OCI-LY1 (cell line): ENCODE results near the gene NRP2.

Experiments used
- EZH2 ChIP-seq: fragments of 200-600 bp; sonication (generic), shearing (Covaris generic); IDR thresholded peaks from 2 replicates; pipeline ENCODE4 v1.8.0; 2017; ENCODE audit warnings: borderline replicate concordance, mixed run types, mild to moderate bottlenecking, antibody characterized with exemption, low read length, moderate library complexity, mixed read lengths
- TF ChIP-seq, protein P1 (sequence below): fragments of 200-600 bp; sonication (generic), shearing (Covaris generic); IDR thresholded peaks from 2 replicates; pipeline ENCODE4 v1.5.1; 2017; ENCODE audit warnings: mild to moderate bottlenecking, antibody characterized with exemption, low read length, moderate library complexity, mixed read lengths

GRCh38 chr2:205759257-205759656 is 77.0 kb downstream of the NRP2 start:
- no peak for TF ChIP-seq EZH2
- TF ChIP-seq, protein P1, sequence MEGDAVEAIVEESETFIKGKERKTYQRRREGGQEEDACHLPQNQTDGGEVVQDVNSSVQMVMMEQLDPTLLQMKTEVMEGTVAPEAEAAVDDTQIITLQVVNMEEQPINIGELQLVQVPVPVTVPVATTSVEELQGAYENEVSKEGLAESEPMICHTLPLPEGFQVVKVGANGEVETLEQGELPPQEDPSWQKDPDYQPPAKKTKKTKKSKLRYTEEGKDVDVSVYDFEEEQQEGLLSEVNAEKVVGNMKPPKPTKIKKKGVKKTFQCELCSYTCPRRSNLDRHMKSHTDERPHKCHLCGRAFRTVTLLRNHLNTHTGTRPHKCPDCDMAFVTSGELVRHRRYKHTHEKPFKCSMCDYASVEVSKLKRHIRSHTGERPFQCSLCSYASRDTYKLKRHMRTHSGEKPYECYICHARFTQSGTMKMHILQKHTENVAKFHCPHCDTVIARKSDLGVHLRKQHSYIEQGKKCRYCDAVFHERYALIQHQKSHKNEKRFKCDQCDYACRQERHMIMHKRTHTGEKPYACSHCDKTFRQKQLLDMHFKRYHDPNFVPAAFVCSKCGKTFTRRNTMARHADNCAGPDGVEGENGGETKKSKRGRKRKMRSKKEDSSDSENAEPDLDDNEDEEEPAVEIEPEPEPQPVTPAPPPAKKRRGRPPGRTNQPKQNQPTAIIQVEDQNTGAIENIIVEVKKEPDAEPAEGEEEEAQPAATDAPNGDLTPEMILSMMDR: no peak
